H9 (cell line): ENCODE results near the gene MSANTD2. TPM values are rescaled to one million over a fixed set of nuclear protein-coding genes. Genes with fewer than 3 reads are reported as not detected.

Experiments used
- DNase-seq: peaks from one replicate; pipeline ENCODE4 v3.0.0-alpha.2; 2017
- H2AFZ ChIP-seq: one replicate; pipeline ENCODE4 v1.6.1; 2013; ENCODE audit warnings: mild to moderate bottlenecking, low read length, control low read depth, moderate library complexity
- H2AK5ac ChIP-seq: 2 replicates; pipeline ENCODE4 v1.6.1; 2013; ENCODE audit warnings: low read length, control low read depth, mixed read lengths; ENCODE audit not compliant: insufficient read length
- H2BK120ac ChIP-seq: one replicate; pipeline ENCODE4 v1.6.1; 2013; ENCODE audit warnings: low read depth, mild to moderate bottlenecking, low read length, control low read depth, inconsistent platforms; ENCODE audit not compliant: poor library complexity, severe bottlenecking
- H2BK12ac ChIP-seq: 2 replicates; pipeline ENCODE4 v1.6.1; 2013; ENCODE audit warnings: low read length, control low read depth, mixed read lengths, low read depth; ENCODE audit not compliant: insufficient read length
- H2BK15ac ChIP-seq: 2 replicates; pipeline ENCODE4 v1.6.1; 2013; ENCODE audit warnings: low read depth, low read length, control low read depth
- H2BK20ac ChIP-seq: one replicate; pipeline ENCODE4 v1.6.1; 2013; ENCODE audit warnings: low read depth, mild to moderate bottlenecking, low read length, control low read depth, inconsistent platforms; ENCODE audit not compliant: poor library complexity, severe bottlenecking
- H2BK5ac ChIP-seq: 2 replicates; pipeline ENCODE4 v1.6.1; 2013; ENCODE audit warnings: low read length, control low read depth, mixed read lengths; ENCODE audit not compliant: insufficient read length
- H3K14ac ChIP-seq: 2 replicates; pipeline ENCODE4 v1.6.1; 2013; ENCODE audit warnings: low read length, control low read depth; ENCODE audit not compliant: insufficient read depth
- H3K18ac ChIP-seq: 2 replicates; pipeline ENCODE4 v1.6.1; 2013; ENCODE audit warnings: low read depth, mild to moderate bottlenecking, mixed read lengths, low read length, control low read depth; ENCODE audit not compliant: insufficient read length
- H3K23ac ChIP-seq: 2 replicates; pipeline ENCODE4 v1.6.1; 2013; ENCODE audit warnings: low read length, control low read depth, mixed read lengths, low read depth; ENCODE audit not compliant: insufficient read length
- H3K23me2 ChIP-seq: 2 replicates; pipeline ENCODE4 v1.6.1; 2013; ENCODE audit warnings: low read depth, mild to moderate bottlenecking, mixed read lengths, low read length, control low read depth; ENCODE audit not compliant: insufficient read length, poor library complexity, severe bottlenecking
- H3K27ac ChIP-seq: 2 replicates; pipeline ENCODE4 v1.5.1; 2013; ENCODE audit warnings: low read length, control low read depth, mixed read lengths, low read depth; ENCODE audit not compliant: insufficient read length
- H3K27me3 ChIP-seq: 2 replicates; pipeline ENCODE4 v1.6.1; 2013; ENCODE audit warnings: low read length, control low read depth, inconsistent platforms; ENCODE audit not compliant: insufficient read depth
- H3K4ac ChIP-seq: 2 replicates; pipeline ENCODE4 v1.6.1; 2013; ENCODE audit warnings: low read depth, mild to moderate bottlenecking, control low read depth, inconsistent platforms, low read length, moderate library complexity
- H3K4me1 ChIP-seq: 2 replicates; pipeline ENCODE4 v1.6.1; 2013; ENCODE audit warnings: low read length, control low read depth, inconsistent platforms; ENCODE audit not compliant: insufficient read depth
- H3K4me2 ChIP-seq: 2 replicates; pipeline ENCODE4 v1.6.1; 2013; ENCODE audit warnings: low read length, control low read depth, mixed read lengths; ENCODE audit not compliant: insufficient read length, insufficient read depth
- H3K56ac ChIP-seq: 2 replicates; pipeline ENCODE4 v1.6.1; 2013; ENCODE audit warnings: low read depth, mild to moderate bottlenecking, mixed read lengths, low read length, control low read depth; ENCODE audit not compliant: insufficient read length
- H3K79me1 ChIP-seq: 2 replicates; pipeline ENCODE4 v1.6.1; 2013; ENCODE audit warnings: low read depth, mild to moderate bottlenecking, moderate library complexity, low read length, control low read depth, inconsistent platforms; ENCODE audit not compliant: insufficient read depth, poor library complexity, severe bottlenecking
- H3K79me2 ChIP-seq: 2 replicates; pipeline ENCODE4 v1.6.1; 2013; ENCODE audit warnings: low read length, control low read depth, inconsistent platforms; ENCODE audit not compliant: insufficient read depth
- H3K9ac ChIP-seq: 2 replicates; pipeline ENCODE4 v1.6.1; 2013; ENCODE audit warnings: low read length, control low read depth, mixed read lengths; ENCODE audit not compliant: insufficient read length; ENCODE audit errors: extremely low read depth
- H3K9me3 ChIP-seq: one replicate; pipeline ENCODE4 v1.6.1; 2013; ENCODE audit warnings: low read depth, low read length, inconsistent platforms; ENCODE audit not compliant: control insufficient read depth
- H3T11ph ChIP-seq: one replicate; pipeline ENCODE4 v1.6.1; 2013; ENCODE audit warnings: mild to moderate bottlenecking, low read length, control low read depth, inconsistent platforms
- H4K20me1 ChIP-seq: one replicate; pipeline ENCODE4 v1.6.1; 2013; ENCODE audit not compliant: control insufficient read depth, insufficient read length, insufficient read depth
- H4K5ac ChIP-seq: 2 replicates; pipeline ENCODE4 v1.6.1; 2013; ENCODE audit warnings: low read depth, mild to moderate bottlenecking, mixed read lengths, low read length, control low read depth; ENCODE audit not compliant: insufficient read length
- H4K8ac ChIP-seq: replicated peaks from 2 replicates; pipeline ENCODE4 v1.6.1; 2013; ENCODE audit warnings: low read length, control low read depth, mixed read lengths, low read depth; ENCODE audit not compliant: insufficient read length
- H4K91ac ChIP-seq: 2 replicates; pipeline ENCODE4 v1.6.1; 2013; ENCODE audit warnings: low read depth, mild to moderate bottlenecking, moderate library complexity, mixed read lengths, low read length, control low read depth; ENCODE audit not compliant: insufficient read length
- H3K27ac Mint-ChIP-seq, 3 experiments: 2 replicates in 2 of 3; 3 replicates in 1 of 3; pipeline ENCODE4 v1.8.0; 2020 to 2021; ENCODE audit warnings: mixed read lengths in 3 of 3, mild to moderate bottlenecking in 1 of 3, moderate library complexity in 1 of 3
- H3K27me3 Mint-ChIP-seq: 2 replicates; pipeline ENCODE4 v1.8.0; 2021; ENCODE audit warnings: low read depth, mild to moderate bottlenecking, moderate library complexity, mixed read lengths
- H3K36me3 Mint-ChIP-seq, 3 experiments: 2 replicates in 2 of 3; 3 replicates in 1 of 3; pipeline ENCODE4 v1.8.0; 2020 to 2021; ENCODE audit warnings: low read depth in 3 of 3, mixed read lengths in 3 of 3; ENCODE audit not compliant: insufficient read depth in 1 of 3
- H3K4me1 Mint-ChIP-seq, 2 experiments: 2 replicates each; pipeline ENCODE4 v1.8.0; 2020; ENCODE audit warnings: mixed read lengths in 2 of 2
- H3K4me3 Mint-ChIP-seq, 2 experiments: 2 replicates in 1 of 2; 3 replicates in 1 of 2; pipeline ENCODE4 v1.8.0; 2020 to 2021; ENCODE audit warnings: mild to moderate bottlenecking in 2 of 2, mixed read lengths in 2 of 2, moderate library complexity in 1 of 2
- H3K9me3 Mint-ChIP-seq, 2 experiments: 2 replicates in 1 of 2; 3 replicates in 1 of 2; pipeline ENCODE4 v1.8.0; 2020; ENCODE audit warnings: mild to moderate bottlenecking in 2 of 2, mixed read lengths in 2 of 2, moderate library complexity in 1 of 2
- CTCF ChIP-seq: fragments of 200-600 bp; sonication (generic); conservative IDR thresholded peaks from 3 replicates; pipeline ENCODE4 v1.8.0; 2021; ENCODE audit warnings: antibody characterized with exemption, mild to moderate bottlenecking
- WGBS: extraction: QIAGEN DNeasy Blood & Tissue Kit; methylation state at CpG from one replicate; pipeline ENCODE4 v1.1.7; 2013; ENCODE audit warnings: missing lambda C conversion rate, low lambda C conversion rate, mixed read lengths; ENCODE audit not compliant: insufficient read length; ENCODE audit errors: extremely low coverage; 5-methylcytosine and 5-hydroxymethylcytosine counted together
- total RNA-seq: library from RNA; stranded (reverse); gene quantifications from 2 replicates; pipeline ENCODE4 v1.2.1, GENCODE V29; 2021

Gene MSANTD2
- total RNA-seq, 1 experiment from 2014 or later, result 18.1 TPM

GRCh38 chr11:124746621-124747243 is 53.5 kb downstream of the MSANTD2 start:
- Histone ChIP-seq H3K9ac (no peak overlapping the region), H3K23me2 (peaks cover 19% of the 10 kb centered on the region), H3K4me2 (peak overlapping the region; percentile 51), H3K4me1 (no peaks in the 10 kb centered on the region), H3K79me1 (no peaks in the 10 kb centered on the region), H3K27me3 (peaks cover 90% of the 10 kb centered on the region), H3K56ac (no peak overlapping the region), H3K27ac (no peak overlapping the region), H3K14ac (no peak overlapping the region), H2BK15ac (no peak overlapping the region), H3K18ac (no peak overlapping the region), H4K91ac (no peak overlapping the region), H3K4ac (no peak overlapping the region), H3K79me2 (no peaks in the 10 kb centered on the region), H2BK120ac (no peak overlapping the region), H4K8ac (no peak overlapping the region), H3K9me3 (no peaks in the 10 kb centered on the region), H2BK20ac (no peak overlapping the region), H4K20me1 (no peaks in the 10 kb centered on the region), H2AK5ac (no peak overlapping the region), H2AFZ (no peak overlapping the region), H4K5ac (no peak overlapping the region), H2BK12ac (no peak overlapping the region), H2BK5ac (no peak overlapping the region), H3T11ph (no peak overlapping the region), H3K23ac (no peak overlapping the region)
- peaks cover 21 to 33% of the 10 kb centered on the region in 2 experiments for H3K4me1 Mint-ChIP-seq
- peak; percentile 75 for TF ChIP-seq CTCF
- WGBS, result no CpG with 5 or more reads among the region's 37 CpGs
- H3K27me3 Mint-ChIP-seq, result peaks cover 95% of the 10 kb centered on the region
- peak overlapping the region; percentile 17 to 94 (median 56); a peak in 5 of 7 replicates for H3K27ac Mint-ChIP-seq
- H3K4me3 Mint-ChIP-seq, result peak overlapping the region; percentile 79 to 92
- peaks cover 3 to 7% of the 10 kb centered on the region in 2 experiments; a peak in 2 of 5 replicates for H3K9me3 Mint-ChIP-seq
- DNase-seq, result peak; percentile 95
- H3K36me3 Mint-ChIP-seq, result no peaks in the 10 kb centered on the region; a peak in 2 of 7 replicates
